Mesothelial cell of epicardium (in vitro differentiated cells): ENCODE measurements around the gene MAEA. TPM values are rescaled to one million over a fixed set of nuclear protein-coding genes. Genes with fewer than 3 reads are reported as not detected.

Experiments used
- DNase-seq, 2 experiments: peaks; one replicate each; pipeline ENCODE4 v3.0.0; 2021; ENCODE audit warnings: low spot score in 2 of 2; ENCODE audit not compliant: unreplicated experiment in 2 of 2
- H3K27ac Mint-ChIP-seq: 2 replicates; pipeline ENCODE4 v1.8.0; 2021; ENCODE audit warnings: mixed read lengths
- H3K27me3 Mint-ChIP-seq: 2 replicates; pipeline ENCODE4 v1.8.0; 2021; ENCODE audit warnings: low read depth, mixed read lengths
- H3K36me3 Mint-ChIP-seq: 2 replicates; pipeline ENCODE4 v1.8.0; 2021; ENCODE audit warnings: mixed read lengths
- H3K4me1 Mint-ChIP-seq: 2 replicates; pipeline ENCODE4 v1.8.0; 2021; ENCODE audit warnings: mixed read lengths
- H3K4me3 Mint-ChIP-seq: 2 replicates; pipeline ENCODE4 v1.8.0; 2021; ENCODE audit warnings: mild to moderate bottlenecking, moderate library complexity, mixed read lengths
- H3K9me3 Mint-ChIP-seq: 2 replicates; pipeline ENCODE4 v1.8.0; 2021; ENCODE audit warnings: mixed read lengths
- total RNA-seq: library from RNA; stranded (reverse); gene quantifications from 3 replicates; pipeline ENCODE4 v1.2.1, GENCODE V29; 2021
- TF ChIP-seq, protein P1 (sequence below): fragments of 200-600 bp; sonication (generic); IDR thresholded peaks from one replicate; pipeline ENCODE4 v1.5.0; 2021; ENCODE audit warnings: antibody characterized with exemption; ENCODE audit not compliant: unreplicated experiment

The MAEA gene
- total RNA-seq, 1 donor from 2014 or later, result 73.4 TPM

DNA sequence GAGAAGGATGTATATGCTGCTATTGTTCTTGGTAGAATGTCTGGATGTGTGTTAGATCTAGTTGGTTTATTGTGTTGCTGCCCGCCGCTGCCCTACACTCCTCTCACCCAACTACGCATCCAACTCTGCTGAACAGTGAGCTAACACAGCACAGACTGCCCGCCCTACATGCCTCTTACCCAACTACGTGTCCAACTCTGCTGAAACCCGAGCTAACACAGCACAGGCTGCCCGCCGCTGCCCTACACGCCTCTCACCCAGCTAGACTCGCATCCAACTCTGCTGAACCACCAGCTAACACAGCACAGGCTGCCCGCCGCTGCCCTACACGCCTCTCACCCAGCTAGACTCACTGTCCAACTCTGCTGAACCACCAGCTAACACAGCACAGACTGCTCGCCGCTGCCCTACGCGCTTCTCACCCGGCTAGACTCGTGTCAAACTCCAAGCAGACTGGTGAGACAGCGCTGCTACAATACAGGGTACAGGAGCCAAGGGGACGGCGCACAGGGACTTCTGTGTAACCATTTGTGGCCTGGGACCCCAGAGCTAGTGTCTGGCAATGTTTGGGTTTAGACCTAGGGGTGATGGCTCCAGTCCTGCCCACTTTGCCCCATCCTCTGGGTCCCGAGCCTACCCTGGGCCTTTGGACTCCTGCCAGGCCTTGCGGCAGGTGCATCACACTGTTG lies 29.1 kb upstream of the MAEA start:
- H3K4me1 Mint-ChIP-seq, result no peaks in the 10 kb centered on the region

DNA sequence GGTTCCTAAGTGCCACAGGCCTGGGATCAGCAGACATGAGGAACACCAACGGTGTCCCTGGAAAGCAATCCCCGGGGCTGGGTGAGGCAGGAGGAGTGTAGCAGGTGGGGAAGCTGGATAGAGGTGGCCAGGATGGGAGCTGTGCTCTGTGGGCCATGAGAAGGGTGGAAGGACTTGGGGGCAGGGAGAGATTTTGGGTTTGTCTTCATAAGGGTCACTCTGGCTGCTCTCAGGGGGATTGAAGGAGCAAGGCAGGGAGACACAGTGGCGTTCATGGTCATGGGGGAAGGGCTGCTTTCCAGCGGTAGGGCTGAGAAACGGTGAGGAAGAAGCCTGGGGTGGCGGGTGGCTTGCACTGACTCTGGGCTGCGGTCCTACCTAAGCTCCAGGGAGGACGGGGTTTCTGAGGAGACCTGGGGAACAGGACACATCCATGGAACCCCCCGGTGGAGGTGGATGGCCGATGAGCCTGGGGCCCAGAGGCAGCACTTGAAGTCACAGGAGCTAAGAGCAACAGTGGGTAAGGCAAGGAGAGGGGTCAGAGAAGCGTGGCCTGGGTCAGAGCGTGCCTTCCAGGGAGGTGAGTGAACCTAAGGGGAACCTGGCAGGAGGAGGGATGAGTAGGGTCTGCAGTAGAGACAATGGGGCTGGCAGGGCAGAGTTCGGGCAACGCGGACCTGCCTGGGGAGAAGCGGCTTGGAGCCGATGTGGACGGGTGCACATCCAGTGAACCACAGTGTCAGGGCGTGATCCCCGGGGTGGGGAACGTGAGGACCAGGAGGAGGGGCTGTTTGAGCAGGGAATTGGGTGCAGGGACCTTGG lies 28.4 kb upstream of the MAEA start:
- Mint-ChIP-seq H3K4me3 (no peak overlapping the region), H3K9me3 (peaks cover 37% of the 10 kb centered on the region), H3K4me1 (no peaks in the 10 kb centered on the region), H3K36me3 (peaks cover 16% of the 10 kb centered on the region), H3K27me3 (peaks cover 7% of the 10 kb centered on the region), H3K27ac (no peak overlapping the region)
- DNase-seq, result no peak
- TF ChIP-seq, protein P1, sequence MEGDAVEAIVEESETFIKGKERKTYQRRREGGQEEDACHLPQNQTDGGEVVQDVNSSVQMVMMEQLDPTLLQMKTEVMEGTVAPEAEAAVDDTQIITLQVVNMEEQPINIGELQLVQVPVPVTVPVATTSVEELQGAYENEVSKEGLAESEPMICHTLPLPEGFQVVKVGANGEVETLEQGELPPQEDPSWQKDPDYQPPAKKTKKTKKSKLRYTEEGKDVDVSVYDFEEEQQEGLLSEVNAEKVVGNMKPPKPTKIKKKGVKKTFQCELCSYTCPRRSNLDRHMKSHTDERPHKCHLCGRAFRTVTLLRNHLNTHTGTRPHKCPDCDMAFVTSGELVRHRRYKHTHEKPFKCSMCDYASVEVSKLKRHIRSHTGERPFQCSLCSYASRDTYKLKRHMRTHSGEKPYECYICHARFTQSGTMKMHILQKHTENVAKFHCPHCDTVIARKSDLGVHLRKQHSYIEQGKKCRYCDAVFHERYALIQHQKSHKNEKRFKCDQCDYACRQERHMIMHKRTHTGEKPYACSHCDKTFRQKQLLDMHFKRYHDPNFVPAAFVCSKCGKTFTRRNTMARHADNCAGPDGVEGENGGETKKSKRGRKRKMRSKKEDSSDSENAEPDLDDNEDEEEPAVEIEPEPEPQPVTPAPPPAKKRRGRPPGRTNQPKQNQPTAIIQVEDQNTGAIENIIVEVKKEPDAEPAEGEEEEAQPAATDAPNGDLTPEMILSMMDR, result no peak

More for the DNA sequence above, 29.1 kb upstream of the MAEA start:
- peaks cover 10% of the 10 kb centered on the region for H3K36me3 Mint-ChIP-seq
- peaks cover 41% of the 10 kb centered on the region for H3K9me3 Mint-ChIP-seq
- TF ChIP-seq, protein P1, result no peak
- peaks cover 7% of the 10 kb centered on the region for H3K27me3 Mint-ChIP-seq
- DNase-seq, result no peak
- no peak overlapping the region for H3K4me3 Mint-ChIP-seq
- H3K27ac Mint-ChIP-seq, result no peak overlapping the region

DNA sequence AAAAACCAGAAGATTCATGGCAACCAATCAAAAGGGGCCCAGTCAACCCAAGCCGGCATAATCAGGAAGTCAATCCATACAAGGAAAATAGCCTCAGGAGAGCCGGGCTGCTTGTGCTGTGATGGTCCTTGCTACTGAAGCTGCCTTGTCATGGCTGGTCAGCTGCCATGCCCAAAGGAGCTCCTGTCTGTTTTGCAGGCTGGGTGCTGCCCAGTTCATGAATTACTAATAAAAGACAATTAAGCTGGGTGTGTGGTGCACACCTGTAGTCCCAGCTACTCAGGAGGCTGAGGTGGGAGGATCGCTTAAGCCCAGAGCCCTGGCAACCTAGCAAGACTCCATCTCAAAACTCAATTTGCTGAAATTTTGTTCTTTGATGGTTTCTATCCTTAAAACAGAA lies 24.7 kb upstream of the MAEA start:
- Mint-ChIP-seq H3K36me3 (peaks cover 25% of the 10 kb centered on the region), H3K4me1 (no peaks in the 10 kb centered on the region), H3K27me3 (peaks cover 7% of the 10 kb centered on the region), H3K27ac (no peak overlapping the region), H3K9me3 (peaks cover 34% of the 10 kb centered on the region), H3K4me3 (no peak overlapping the region)
- no peak for DNase-seq
- TF ChIP-seq, protein P1, result no peak

DNA sequence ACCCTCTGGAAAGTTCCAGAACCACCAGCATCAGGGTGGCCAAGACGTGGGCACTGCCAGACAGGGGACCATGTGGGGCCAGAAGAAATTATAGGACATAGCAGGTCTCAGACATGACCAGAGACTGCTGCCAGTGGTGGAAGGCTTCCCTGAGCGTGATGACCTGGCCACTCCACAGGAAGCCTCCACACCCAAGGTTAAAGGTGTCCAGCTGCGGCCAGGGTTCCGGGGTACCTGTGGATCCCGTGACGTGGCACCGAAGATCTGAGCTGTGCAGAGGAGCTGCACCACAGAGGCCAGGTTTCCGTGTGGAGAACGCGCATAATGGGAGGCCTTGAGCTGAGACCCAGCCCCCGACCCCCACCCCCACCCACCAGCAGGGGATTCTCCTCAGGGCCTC lies 24.3 kb upstream of the MAEA start:
- no peak overlapping the region for H3K4me3 Mint-ChIP-seq
- TF ChIP-seq, protein P1, result no peak
- H3K36me3 Mint-ChIP-seq, result peaks cover 25% of the 10 kb centered on the region
- no peak for DNase-seq
- no peak overlapping the region for H3K27ac Mint-ChIP-seq
- H3K9me3 Mint-ChIP-seq, result peaks cover 35% of the 10 kb centered on the region
- H3K27me3 Mint-ChIP-seq, result peaks cover 7% of the 10 kb centered on the region
- no peaks in the 10 kb centered on the region for H3K4me1 Mint-ChIP-seq

DNA sequence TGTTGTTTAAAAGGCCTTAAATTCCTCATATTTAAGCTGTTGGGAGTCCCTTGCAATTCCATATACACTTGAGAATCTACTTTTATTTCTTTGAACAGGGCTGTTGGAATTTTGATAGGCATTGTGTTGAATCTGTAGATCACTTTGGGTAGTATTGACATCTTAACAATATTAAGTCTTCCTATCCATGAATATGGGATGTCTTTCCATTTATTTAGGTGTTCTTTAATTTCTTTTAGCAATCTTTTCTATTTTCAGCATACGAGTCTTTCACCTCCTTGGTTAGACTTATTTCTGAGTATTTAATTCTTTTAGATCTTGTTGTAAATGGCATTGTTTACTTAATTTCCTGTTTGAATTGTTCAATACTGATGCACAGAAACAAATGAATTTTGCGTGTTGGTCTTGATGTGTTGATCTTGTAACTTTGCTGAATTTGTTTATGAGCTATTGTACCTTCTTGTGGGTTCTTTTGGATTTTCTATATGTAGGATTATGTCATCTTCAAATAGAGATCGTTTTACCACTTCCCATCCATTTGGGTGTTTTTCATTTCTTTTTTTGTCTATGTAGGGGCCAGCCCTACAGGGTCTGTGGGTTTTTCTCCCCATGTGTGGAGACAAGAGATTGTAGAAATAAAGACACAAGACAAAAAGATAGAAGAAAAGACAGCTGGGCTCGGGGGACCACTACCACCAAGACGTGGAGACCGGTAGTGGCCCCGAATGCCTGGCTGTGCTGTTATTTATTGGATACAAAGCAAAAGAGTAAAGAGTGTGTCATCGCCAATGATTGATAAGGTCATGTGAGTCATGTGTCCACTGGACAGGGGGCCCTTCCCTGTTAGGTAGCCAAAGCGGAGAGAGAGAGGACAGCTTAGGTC lies 22.6 kb upstream of the MAEA start:
- Mint-ChIP-seq H3K36me3 (peaks cover 26% of the 10 kb centered on the region), H3K4me3 (no peak overlapping the region), H3K27me3 (peaks cover 3% of the 10 kb centered on the region), H3K9me3 (peaks cover 31% of the 10 kb centered on the region), H3K27ac (no peak overlapping the region), H3K4me1 (no peaks in the 10 kb centered on the region)
- no peak for DNase-seq
- TF ChIP-seq, protein P1, result no peak
